NCI-H2029 treated with DMSO at 0.1 percent for 48 hours (cell line): ENCODE results near the gene KCTD16.
A peak's percentile ranks its signal among the peaks of the same experiment; 100 is the strongest.

ENCODE experiments used
- DNase-seq: peaks from one replicate; lab custom pipeline; 2025; lab: John Stamatoyannopoulos, UW

Gene KCTD16

GRCh38 chr5:144405991-144406390 lies 235.3 kb downstream of the KCTD16 start:
- DNase-seq: no peak

GRCh38 chr5:144406442-144406841 lies 235.8 kb downstream of the KCTD16 start:
- no peak for DNase-seq

GRCh38 chr5:144414202-144415029 lies 243.7 kb downstream of the KCTD16 start:
- DNase-seq: no peak

GRCh38 chr5:144416196-144416595 lies 245.5 kb downstream of the KCTD16 start:
- no peak for DNase-seq

- no peak for DNase-seq
These were observed 248.0 kb downstream of the KCTD16 start for GRCh38 chr5:144418719-144419118.

GRCh38 chr5:144421411-144421810 lies 250.7 kb downstream of the KCTD16 start:
- no peak for DNase-seq

- no peak for DNase-seq
These were observed 251.5 kb downstream of the KCTD16 start for GRCh38 chr5:144422018-144422727.

- DNase-seq: no peak
These were observed 257.2 kb downstream of the KCTD16 start for GRCh38 chr5:144427866-144428265.

- no peak for DNase-seq
These were observed 257.7 kb downstream of the KCTD16 start for GRCh38 chr5:144428326-144428725.

- no peak for DNase-seq
These were observed 258.7 kb downstream of the KCTD16 start for GRCh38 chr5:144429405-144429804.

- no peak for DNase-seq
These were observed 259.2 kb downstream of the KCTD16 start for GRCh38 chr5:144429905-144430304.

- no peak for DNase-seq
These were observed 262.6 kb downstream of the KCTD16 start for GRCh38 chr5:144433140-144433822.

GRCh38 chr5:144433893-144434292 lies 263.2 kb downstream of the KCTD16 start:
- no peak for DNase-seq

GRCh38 chr5:144436007-144436406 lies 265.3 kb downstream of the KCTD16 start:
- peak; percentile 18 for DNase-seq

GRCh38 chr5:144438237-144438636 lies 267.6 kb downstream of the KCTD16 start:
- DNase-seq: no peak

GRCh38 chr5:144448457-144448856 lies 277.8 kb downstream of the KCTD16 start:
- DNase-seq: no peak

GRCh38 chr5:144451187-144451973 lies 280.7 kb downstream of the KCTD16 start:
- no peak for DNase-seq

- no peak for DNase-seq
These were observed 283.1 kb downstream of the KCTD16 start for GRCh38 chr5:144453753-144454152.

GRCh38 chr5:144457160-144457559 lies 286.5 kb downstream of the KCTD16 start:
- no peak for DNase-seq

- no peak for DNase-seq
These were observed 287.5 kb downstream of the KCTD16 start for GRCh38 chr5:144458216-144458615.

GRCh38 chr5:144460600-144460999 lies 289.9 kb downstream of the KCTD16 start:
- DNase-seq: no peak

GRCh38 chr5:144462577-144462976 lies 291.9 kb downstream of the KCTD16 start:
- no peak for DNase-seq
